Muscle layer of duodenum (tissue), 2 donors: Measurements from ENCODE around the gene MAGI2.

Experiments used
- H3K27ac ChIP-seq: one replicate; pipeline ENCODE4 v1.7.0; 2013; ENCODE audit warnings: mild to moderate bottlenecking, low read length
- H3K27me3 ChIP-seq: one replicate; pipeline ENCODE4 v1.7.0; 2013; ENCODE audit warnings: low read depth, mild to moderate bottlenecking, control low read depth, low read length
- H3K36me3 ChIP-seq, 2 donors: one replicate each; pipeline ENCODE4 v1.7.0; 2013; ENCODE audit warnings: low read length in 2 of 2, control low read depth in 1 of 2, mild to moderate bottlenecking in 1 of 2; ENCODE audit not compliant: insufficient read depth in 2 of 2, control insufficient read depth in 1 of 2
- H3K4me1 ChIP-seq, 2 donors: one replicate each; pipeline ENCODE4 v1.7.0; 2013; ENCODE audit warnings: low read length in 2 of 2, mild to moderate bottlenecking in 2 of 2, control low read depth in 1 of 2, moderate library complexity in 1 of 2; ENCODE audit not compliant: insufficient read depth in 2 of 2, control insufficient read depth in 1 of 2
- H3K4me3 ChIP-seq, 2 donors: one replicate each; pipeline ENCODE4 v1.7.0; 2013; ENCODE audit warnings: low read length in 2 of 2, low read depth in 1 of 2, mild to moderate bottlenecking in 1 of 2
- H3K9me3 ChIP-seq, 2 donors: one replicate each; pipeline ENCODE4 v1.7.0; 2013; ENCODE audit warnings: low read length in 2 of 2, control low read depth in 1 of 2, mild to moderate bottlenecking in 1 of 2; ENCODE audit not compliant: control insufficient read depth in 1 of 2
- donor health status: healthy.

MAGI2 gene

DNA sequence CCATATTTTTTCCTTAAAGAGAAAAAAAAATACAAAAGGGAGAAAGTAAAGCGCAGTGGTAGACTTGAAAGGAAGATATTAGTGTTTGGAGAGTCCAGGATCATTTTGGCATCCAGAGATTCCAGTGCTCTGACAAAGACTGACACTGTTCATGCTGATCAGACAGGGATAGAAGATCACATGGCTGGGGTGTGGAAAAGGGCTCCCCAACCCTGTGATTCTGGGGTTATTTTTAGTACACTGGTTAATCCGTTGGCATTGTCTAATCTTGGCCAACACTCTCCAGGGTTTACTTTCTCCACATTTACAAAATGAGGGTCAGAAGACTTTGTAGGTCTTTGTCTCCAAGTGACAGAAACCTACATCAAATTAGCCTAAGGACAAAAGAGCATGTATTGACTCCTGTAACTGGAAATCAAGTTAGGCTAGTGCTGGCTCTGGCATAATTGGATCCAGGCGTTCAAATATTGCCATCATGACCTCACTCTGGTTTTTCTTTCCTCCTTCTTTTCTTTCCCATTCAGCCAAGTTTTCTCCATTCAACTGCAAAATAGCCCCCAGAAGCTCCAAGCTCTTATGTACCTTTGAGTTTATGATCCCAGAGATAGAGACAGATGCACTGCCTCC is 1473.3 kb downstream of the MAGI2 start:
- Histone ChIP-seq H3K27ac (no peak overlapping the region), H3K36me3 (no peaks in the 10 kb centered on the region), H3K27me3 (no peaks in the 10 kb centered on the region), H3K4me3 (no peak overlapping the region), H3K4me1 (no peaks in the 10 kb centered on the region), H3K9me3 (no peaks in the 10 kb centered on the region)

DNA sequence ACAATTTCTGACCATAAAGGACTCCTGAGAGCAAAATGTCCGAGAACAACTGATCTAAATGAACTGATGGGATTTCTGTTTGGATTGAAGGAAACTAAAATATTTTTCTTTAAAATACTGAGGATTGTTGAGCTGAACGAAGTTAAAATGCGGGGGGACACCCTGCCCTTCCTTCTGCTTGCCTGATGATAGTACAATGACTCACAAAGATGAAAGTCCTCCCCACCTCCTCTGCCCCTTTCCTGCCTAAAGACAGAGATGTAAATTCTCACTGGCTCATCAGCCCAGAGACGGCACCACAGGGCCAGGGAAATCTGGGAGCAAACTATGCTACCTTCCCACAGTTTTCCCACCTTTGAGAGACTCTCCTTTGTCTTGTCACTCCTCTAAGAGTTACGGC is 1474.2 kb downstream of the MAGI2 start:
- H3K36me3 ChIP-seq, result no peaks in the 10 kb centered on the region
- no peak overlapping the region for H3K4me3 ChIP-seq
- no peak overlapping the region for H3K27ac ChIP-seq
- H3K9me3 ChIP-seq, result no peaks in the 10 kb centered on the region
- H3K4me1 ChIP-seq, result no peaks in the 10 kb centered on the region
- no peaks in the 10 kb centered on the region for H3K27me3 ChIP-seq

DNA sequence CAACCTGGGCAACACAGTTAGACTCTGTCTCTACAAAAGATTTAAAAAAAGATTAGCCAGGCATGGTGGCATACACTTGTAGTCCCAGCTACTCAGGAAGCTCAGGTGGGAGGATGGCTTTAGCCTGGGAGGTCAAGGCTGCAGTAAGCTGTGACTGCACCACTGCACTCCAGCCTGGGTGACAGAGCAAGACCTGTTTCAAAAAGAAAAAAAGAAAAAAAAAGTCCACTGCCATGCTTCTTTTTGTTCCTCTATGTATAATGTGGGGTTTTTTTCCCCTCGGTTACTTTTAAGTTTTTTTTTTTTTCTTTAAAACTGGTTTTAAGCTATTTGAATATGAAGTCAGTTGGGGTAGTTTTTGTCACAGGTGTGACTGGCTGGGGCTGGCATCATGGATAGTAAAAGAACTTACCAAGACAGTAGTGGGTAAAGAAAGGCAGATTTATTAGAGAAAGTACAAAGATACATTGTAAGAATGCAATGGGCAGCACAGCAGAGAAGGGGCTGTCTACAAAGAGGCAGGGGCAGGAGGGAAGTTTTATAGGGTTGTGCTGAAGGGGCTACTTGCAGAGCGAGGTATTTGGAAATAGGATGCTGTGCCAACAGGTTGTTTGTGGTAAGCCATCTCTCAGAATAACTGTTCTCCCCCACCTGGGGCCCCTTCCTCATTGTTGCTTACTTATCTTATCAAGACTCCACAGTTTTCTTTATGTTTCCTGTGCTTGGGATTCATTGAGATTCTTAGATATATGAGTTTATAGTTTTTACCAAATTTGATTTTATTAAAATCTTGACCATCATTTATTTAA is 1477.6 kb downstream of the MAGI2 start:
- Histone ChIP-seq H3K27me3 (no peaks in the 10 kb centered on the region), H3K27ac (no peak overlapping the region), H3K9me3 (no peaks in the 10 kb centered on the region), H3K36me3 (no peaks in the 10 kb centered on the region), H3K4me3 (no peak overlapping the region), H3K4me1 (no peaks in the 10 kb centered on the region)

DNA sequence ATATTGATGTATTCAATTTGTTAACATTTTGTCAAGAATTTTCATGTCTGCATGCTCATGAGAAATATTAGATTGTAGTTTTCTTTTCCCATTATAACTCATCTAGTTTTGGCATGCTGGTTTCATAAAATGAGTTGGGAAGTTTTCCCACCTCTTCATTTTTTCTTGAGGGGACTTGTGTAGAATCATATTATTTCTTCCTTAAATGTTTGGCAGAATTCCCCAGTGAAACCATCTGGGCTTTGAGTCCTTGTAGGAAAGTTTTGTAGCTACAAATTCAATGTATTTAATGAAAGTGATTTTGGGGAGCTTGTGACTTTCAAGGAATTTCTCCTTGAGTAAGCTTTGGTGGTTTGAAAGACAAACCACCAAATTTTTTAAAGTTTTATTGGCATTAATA is 1481.7 kb downstream of the MAGI2 start:
- Histone ChIP-seq H3K36me3 (no peaks in the 10 kb centered on the region), H3K9me3 (no peaks in the 10 kb centered on the region)

DNA sequence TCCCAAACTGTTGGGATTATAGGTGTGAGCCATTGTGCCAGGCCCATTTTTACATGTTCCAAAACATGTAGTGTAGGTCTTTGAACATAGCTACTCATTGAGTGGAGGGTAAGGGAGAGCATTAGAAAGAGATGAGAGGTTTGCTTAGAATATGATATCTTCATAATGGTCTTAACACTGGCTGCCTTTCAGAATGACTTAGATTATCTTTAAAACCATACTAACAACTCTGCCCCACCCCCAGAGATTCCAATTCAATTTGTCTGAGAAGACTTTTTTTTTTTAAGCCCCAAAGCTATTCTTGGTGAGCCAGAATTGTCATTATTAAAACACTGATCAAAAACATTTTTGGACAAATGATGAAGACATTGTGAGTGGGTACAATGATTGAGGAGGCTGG is 1486.0 kb downstream of the MAGI2 start:
- H3K27me3 ChIP-seq, result no peaks in the 10 kb centered on the region
- no peak overlapping the region for H3K4me3 ChIP-seq
- no peaks in the 10 kb centered on the region for H3K36me3 ChIP-seq
- H3K27ac ChIP-seq, result no peak overlapping the region
- H3K9me3 ChIP-seq, result no peaks in the 10 kb centered on the region
- H3K4me1 ChIP-seq, result no peaks in the 10 kb centered on the region

More for the DNA sequence above, 1481.7 kb downstream of the MAGI2 start:
- Histone ChIP-seq H3K27me3 (no peaks in the 10 kb centered on the region), H3K4me3 (no peak overlapping the region), H3K4me1 (no peaks in the 10 kb centered on the region), H3K27ac (no peak overlapping the region)
